Measurements from ENCODE around the gene TMEM203.

GRCh38 chr9:137176302-137177182 lies 28.9 kb downstream of the TMEM203 start:
- TF ChIP-seq CTCF (conservative IDR thresholded peaks at IDR 0.05; ENCODE audit: low read depth, low read length) (peak; percentile 60), EZH2 (IDR thresholded peaks at IDR 0.05; ENCODE audit: low read length, unreplicated experiment) (no peak)

Data from PC-3 (cell line).